HEK293T (cell line): ENCODE measurements around the gene NUDC.

Experiments
- ARNT ChIP-seq: fragments of 450-650 bp; IDR thresholded peaks from 2 replicates; pipeline ENCODE4 v1.6.1; 2017; ENCODE audit warnings: mild to moderate bottlenecking
- BHLHE40 ChIP-seq: fragments of 450-650 bp; IDR thresholded peaks from 2 replicates; pipeline ENCODE4 v1.6.1; 2016; ENCODE audit warnings: mild to moderate bottlenecking, moderate library complexity, borderline replicate concordance
- CTBP1 ChIP-seq: fragments of 450-650 bp; IDR thresholded peaks from 2 replicates; pipeline ENCODE4 v1.6.1; 2016; ENCODE audit warnings: borderline replicate concordance
- ELF4 ChIP-seq: fragments of 450-650 bp; IDR thresholded peaks from 2 replicates; pipeline ENCODE4 v1.6.1; 2017; ENCODE audit warnings: antibody characterized with exemption
- FOXA1 ChIP-seq: fragments of 450-650 bp; IDR thresholded peaks from 2 replicates; pipeline ENCODE4 v1.6.1; 2016; ENCODE audit warnings: mild to moderate bottlenecking
- FOXK2 ChIP-seq: fragments of 450-650 bp; IDR thresholded peaks from 2 replicates; pipeline ENCODE4 v1.6.1; 2016; ENCODE audit warnings: mild to moderate bottlenecking
- FOXM1 ChIP-seq: fragments of 450-650 bp; IDR thresholded peaks from 2 replicates; pipeline ENCODE4 v1.6.1; 2017; ENCODE audit warnings: mild to moderate bottlenecking, borderline replicate concordance
- LEF1 ChIP-seq: fragments of 450-650 bp; IDR thresholded peaks from 2 replicates; pipeline ENCODE4 v1.6.1; 2017; ENCODE audit warnings: mild to moderate bottlenecking, borderline replicate concordance
- NFRKB ChIP-seq: fragments of 450-650 bp; IDR thresholded peaks from 2 replicates; pipeline ENCODE4 v1.6.1; 2016; ENCODE audit warnings: mild to moderate bottlenecking, moderate library complexity
- PKNOX1 ChIP-seq: fragments of 450-650 bp; IDR thresholded peaks from 2 replicates; pipeline ENCODE4 v1.6.1; 2016
- SP1 ChIP-seq: fragments of 450-650 bp; IDR thresholded peaks from 2 replicates; pipeline ENCODE4 v1.6.1; 2017
- SUZ12 ChIP-seq: fragments of 450-650 bp; IDR thresholded peaks from 2 replicates; pipeline ENCODE4 v1.6.1; 2016; ENCODE audit warnings: mild to moderate bottlenecking
- TARDBP ChIP-seq: fragments of 450-650 bp; IDR thresholded peaks from 2 replicates; pipeline ENCODE4 v1.6.1; 2016

- no peak for TF ChIP-seq CTBP1
- no peak for TF ChIP-seq FOXM1
- TF ChIP-seq FOXK2: no peak
- no peak for TF ChIP-seq SUZ12
- no peak for TF ChIP-seq PKNOX1
- TF ChIP-seq ELF4: no peak
- no peak for TF ChIP-seq FOXA1
- TF ChIP-seq ARNT: no peak
- TF ChIP-seq SP1: no peak
- TF ChIP-seq LEF1: no peak
- no peak for TF ChIP-seq NFRKB
- no peak for TF ChIP-seq TARDBP
- TF ChIP-seq BHLHE40: no peak
Measured at GRCh38 chr1:26950602-26951001, 29.1 kb downstream of the NUDC start.
